ENCODE measurements around the gene PDK4. TPM values are rescaled to one million over a fixed set of nuclear protein-coding genes. Genes with fewer than 3 reads are reported as not detected.

Gene PDK4
- total RNA-seq, 1 donor from 2014 or later, result 13.0 TPM

DNA sequence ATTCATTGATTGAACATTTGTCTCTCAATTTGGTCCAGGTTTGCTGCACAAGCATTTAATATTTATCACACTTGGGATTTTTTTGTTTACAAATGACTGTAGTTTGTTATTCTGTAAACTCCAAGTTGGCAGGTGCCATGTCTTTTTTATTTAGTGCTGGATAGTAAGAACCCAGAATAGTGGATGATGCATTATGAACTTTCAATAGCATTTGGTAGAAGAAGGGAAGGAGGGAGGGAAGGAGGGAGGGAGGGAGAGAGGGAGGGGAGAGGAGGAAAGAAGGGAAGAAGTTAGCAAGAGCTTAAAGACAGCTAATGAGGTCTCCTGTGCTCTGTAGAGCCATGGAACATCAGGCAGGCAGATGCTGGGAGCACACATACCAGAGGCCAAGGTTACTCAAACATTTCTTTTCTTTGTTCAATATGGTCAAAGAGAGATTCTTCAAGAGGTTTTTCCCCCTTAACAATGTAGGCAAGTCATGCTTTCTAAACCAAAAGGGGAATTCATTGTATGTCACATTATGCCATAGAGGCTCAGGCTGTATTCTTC lies 25.8 kb upstream of the PDK4 start:
- H3K27ac ChIP-seq (ENCODE audit: low read depth, low read length), result no peak overlapping the region
- no peaks in the 10 kb centered on the region for H3K9me3 ChIP-seq (ENCODE audit: control insufficient read depth in 3 of 3, low read length in 3 of 3)
- H3K27me3 ChIP-seq (ENCODE audit: control insufficient read depth in 3 of 3, insufficient read depth in 3 of 3, low read length in 3 of 3), result no peaks in the 10 kb centered on the region
- no peak overlapping the region for H3K4me3 ChIP-seq (ENCODE audit: low read length in 3 of 3)
- H3K4me1 ChIP-seq (ENCODE audit: control insufficient read depth in 3 of 3, insufficient read depth in 3 of 3, low read length in 3 of 3), result no peaks in the 10 kb centered on the region
- H3K36me3 ChIP-seq (ENCODE audit: control insufficient read depth in 3 of 3, insufficient read depth in 3 of 3, low read length in 3 of 3), result no peaks in the 10 kb centered on the region
- H3K9ac ChIP-seq (ENCODE audit: low read depth in 1 of 3, low read length in 3 of 3), result no peak overlapping the region

DNA sequence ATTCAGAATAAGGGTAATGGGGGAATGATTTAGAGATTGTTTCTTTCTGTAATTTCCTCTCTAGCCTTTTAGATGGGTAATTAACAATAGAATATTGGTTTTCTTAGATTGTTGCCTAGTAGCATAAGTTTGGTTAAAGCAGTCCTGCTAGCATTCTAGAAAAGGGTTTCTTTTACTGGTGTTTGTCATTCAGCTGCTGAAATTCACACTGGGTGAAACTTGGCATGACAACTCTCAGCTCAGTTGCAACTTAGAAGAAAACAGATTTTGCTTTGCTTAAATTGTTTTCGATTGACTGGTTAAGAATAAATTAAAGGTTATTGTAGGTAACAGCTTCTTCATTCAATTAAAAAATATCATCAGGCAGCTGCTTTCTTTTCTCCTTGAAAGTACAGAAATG lies 25.1 kb upstream of the PDK4 start:
- no peak overlapping the region for H3K9ac ChIP-seq (ENCODE audit: low read depth in 1 of 3, low read length in 3 of 3)
- H3K4me3 ChIP-seq (ENCODE audit: low read length in 3 of 3), result no peak overlapping the region
- H3K4me1 ChIP-seq (ENCODE audit: control insufficient read depth in 3 of 3, insufficient read depth in 3 of 3, low read length in 3 of 3), result no peaks in the 10 kb centered on the region
- H3K36me3 ChIP-seq (ENCODE audit: control insufficient read depth in 3 of 3, insufficient read depth in 3 of 3, low read length in 3 of 3), result no peaks in the 10 kb centered on the region
- H3K27ac ChIP-seq (ENCODE audit: low read depth, low read length), result no peak overlapping the region
- H3K27me3 ChIP-seq (ENCODE audit: control insufficient read depth in 3 of 3, insufficient read depth in 3 of 3, low read length in 3 of 3), result no peaks in the 10 kb centered on the region
- no peaks in the 10 kb centered on the region for H3K9me3 ChIP-seq (ENCODE audit: control insufficient read depth in 3 of 3, low read length in 3 of 3)

DNA sequence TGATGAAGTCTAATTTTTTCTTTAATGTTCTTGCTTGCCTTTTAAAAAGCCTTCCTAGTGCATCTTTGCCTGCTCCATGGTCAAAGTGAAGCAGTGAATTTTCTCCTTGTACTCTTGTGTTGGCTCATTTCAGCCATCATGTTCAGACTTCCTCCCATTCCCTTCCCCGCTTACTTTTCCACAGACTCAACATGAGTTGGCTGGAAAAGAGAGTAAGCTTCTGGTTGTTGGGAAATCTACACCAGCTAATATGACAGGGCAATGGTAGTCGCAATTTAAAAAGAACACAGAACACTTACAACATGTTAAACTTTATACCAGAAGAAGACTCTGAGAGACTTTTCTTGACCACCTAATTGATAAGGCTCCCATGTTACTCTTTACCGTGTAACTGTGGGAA lies 24.3 kb upstream of the PDK4 start:
- Histone ChIP-seq H3K9ac (ENCODE audit: low read depth in 1 of 3, low read length in 3 of 3) (no peak overlapping the region), H3K9me3 (ENCODE audit: control insufficient read depth in 3 of 3, low read length in 3 of 3) (no peaks in the 10 kb centered on the region), H3K27ac (ENCODE audit: low read depth, low read length) (no peak overlapping the region), H3K27me3 (ENCODE audit: control insufficient read depth in 3 of 3, insufficient read depth in 3 of 3, low read length in 3 of 3) (no peaks in the 10 kb centered on the region), H3K4me3 (ENCODE audit: low read length in 3 of 3) (no peak overlapping the region), H3K36me3 (ENCODE audit: control insufficient read depth in 3 of 3, insufficient read depth in 3 of 3, low read length in 3 of 3) (no peaks in the 10 kb centered on the region), H3K4me1 (ENCODE audit: control insufficient read depth in 3 of 3, insufficient read depth in 3 of 3, low read length in 3 of 3) (no peaks in the 10 kb centered on the region)

DNA sequence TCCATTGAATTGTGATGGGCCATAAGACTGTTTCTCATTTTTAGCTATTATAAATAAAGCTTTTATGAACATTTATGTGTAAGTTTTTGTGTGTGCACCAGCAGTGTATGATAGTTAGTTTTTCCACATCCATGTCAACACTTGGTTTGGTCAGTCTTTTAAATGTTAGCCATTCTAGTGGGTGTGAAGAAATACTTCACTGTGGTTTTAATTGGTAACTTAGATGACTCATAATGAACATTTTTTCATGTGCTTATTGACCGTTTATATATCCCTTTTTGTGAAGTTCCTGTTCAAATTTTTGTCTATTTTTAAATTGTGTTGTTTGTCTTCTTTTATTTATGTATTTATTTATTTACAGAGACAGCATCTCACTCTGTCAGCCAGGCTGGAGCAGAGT lies 23.6 kb upstream of the PDK4 start:
- H3K27ac ChIP-seq (ENCODE audit: low read depth, low read length), result no peak overlapping the region

DNA sequence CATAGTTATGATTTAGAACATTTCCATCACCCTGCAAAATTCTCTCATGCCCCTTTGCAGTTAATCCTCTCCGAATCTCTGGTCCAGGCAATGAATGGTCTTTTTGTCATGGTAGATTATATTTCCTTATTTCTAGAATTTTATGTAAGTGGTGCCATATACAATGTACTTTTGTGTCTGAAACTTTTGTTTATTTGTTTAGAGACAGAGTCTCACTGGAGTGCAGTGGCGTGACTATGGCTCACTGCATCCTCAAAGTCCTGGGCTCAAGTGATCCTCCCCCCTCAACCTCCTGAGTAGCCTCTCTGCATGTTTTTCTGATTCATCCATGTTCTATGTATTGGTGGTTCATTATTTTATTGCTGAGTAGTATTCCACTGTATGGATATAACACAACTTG lies 23.2 kb upstream of the PDK4 start:
- Histone ChIP-seq H3K27me3 (ENCODE audit: control insufficient read depth in 3 of 3, insufficient read depth in 3 of 3, low read length in 3 of 3) (no peaks in the 10 kb centered on the region), H3K36me3 (ENCODE audit: control insufficient read depth in 3 of 3, insufficient read depth in 3 of 3, low read length in 3 of 3) (no peaks in the 10 kb centered on the region), H3K9ac (ENCODE audit: low read depth in 1 of 3, low read length in 3 of 3) (no peak overlapping the region)

More for the DNA sequence above, 23.6 kb upstream of the PDK4 start:
- Histone ChIP-seq H3K9ac (ENCODE audit: low read depth in 1 of 3, low read length in 3 of 3) (no peak overlapping the region), H3K9me3 (ENCODE audit: control insufficient read depth in 3 of 3, low read length in 3 of 3) (no peaks in the 10 kb centered on the region), H3K4me3 (ENCODE audit: low read length in 3 of 3) (no peak overlapping the region), H3K4me1 (ENCODE audit: control insufficient read depth in 3 of 3, insufficient read depth in 3 of 3, low read length in 3 of 3) (no peaks in the 10 kb centered on the region), H3K27me3 (ENCODE audit: control insufficient read depth in 3 of 3, insufficient read depth in 3 of 3, low read length in 3 of 3) (no peaks in the 10 kb centered on the region), H3K36me3 (ENCODE audit: control insufficient read depth in 3 of 3, insufficient read depth in 3 of 3, low read length in 3 of 3) (no peaks in the 10 kb centered on the region)

DNA sequence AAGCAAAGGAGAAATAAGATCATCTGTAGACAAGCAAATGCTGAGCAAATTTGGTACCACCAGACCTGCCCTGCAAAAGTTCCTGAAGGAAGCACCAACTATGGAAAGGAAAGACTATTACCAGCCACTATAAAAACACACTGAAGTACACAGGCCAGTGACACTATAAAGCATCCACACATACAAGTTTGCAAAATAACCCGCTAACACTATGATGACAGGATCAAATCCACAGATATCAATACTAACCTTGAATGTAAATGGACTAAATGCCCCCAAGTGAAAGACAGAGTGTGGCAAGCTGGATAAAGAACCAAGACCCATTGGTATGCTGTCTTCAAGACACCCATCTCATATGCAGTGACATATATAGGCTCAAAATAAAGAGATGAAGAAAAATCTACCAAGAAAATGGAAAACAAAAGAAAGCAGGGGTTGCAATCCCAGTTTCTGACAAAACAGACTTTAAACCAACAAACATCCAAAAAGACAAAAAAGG lies 18.2 kb upstream of the PDK4 start:
- Histone ChIP-seq H3K9ac (ENCODE audit: low read depth in 1 of 3, low read length in 3 of 3) (no peak overlapping the region), H3K4me1 (ENCODE audit: control insufficient read depth in 3 of 3, insufficient read depth in 3 of 3, low read length in 3 of 3) (peaks cover 8 to 11% (median 11%) of the 10 kb centered on the region in 3 donors), H3K4me3 (ENCODE audit: low read length in 3 of 3) (no peak overlapping the region), H3K9me3 (ENCODE audit: control insufficient read depth in 3 of 3, low read length in 3 of 3) (no peaks in the 10 kb centered on the region), H3K27ac (ENCODE audit: low read depth, low read length) (no peak overlapping the region), H3K36me3 (ENCODE audit: control insufficient read depth in 3 of 3, insufficient read depth in 3 of 3, low read length in 3 of 3) (no peaks in the 10 kb centered on the region), H3K27me3 (ENCODE audit: control insufficient read depth in 3 of 3, insufficient read depth in 3 of 3, low read length in 3 of 3) (no peaks in the 10 kb centered on the region)

More for the DNA sequence above, 23.2 kb upstream of the PDK4 start:
- H3K9me3 ChIP-seq (ENCODE audit: control insufficient read depth in 3 of 3, low read length in 3 of 3), result no peaks in the 10 kb centered on the region
- H3K27ac ChIP-seq (ENCODE audit: low read depth, low read length), result no peak overlapping the region
- H3K4me1 ChIP-seq (ENCODE audit: control insufficient read depth in 3 of 3, insufficient read depth in 3 of 3, low read length in 3 of 3), result no peaks in the 10 kb centered on the region
- no peak overlapping the region for H3K4me3 ChIP-seq (ENCODE audit: low read length in 3 of 3)

DNA sequence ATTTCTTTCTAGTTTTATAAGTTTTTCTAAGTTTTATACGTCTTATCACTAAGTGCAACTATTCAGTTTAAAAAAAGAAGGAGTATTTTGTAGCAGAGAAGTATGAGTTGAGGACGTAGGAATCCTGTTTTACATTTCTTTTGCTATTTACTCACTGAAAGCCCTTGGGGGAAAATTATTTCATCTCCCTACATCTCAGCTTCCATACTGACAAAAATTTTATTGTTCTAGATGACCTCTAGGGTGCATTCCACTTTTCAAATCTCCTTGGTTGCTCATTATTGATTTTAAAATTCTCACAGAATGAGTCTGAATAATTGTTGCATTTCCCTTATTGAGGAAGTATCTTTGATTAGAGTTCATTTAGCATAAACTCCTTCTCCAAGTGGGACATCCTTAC lies 14.9 kb upstream of the PDK4 start:
- no peaks in the 10 kb centered on the region for H3K9me3 ChIP-seq (ENCODE audit: control insufficient read depth in 3 of 3, low read length in 3 of 3)
- H3K4me3 ChIP-seq (ENCODE audit: low read length in 3 of 3), result no peak overlapping the region
- H3K4me1 ChIP-seq (ENCODE audit: control insufficient read depth in 3 of 3, insufficient read depth in 3 of 3, low read length in 3 of 3), result peaks cover 31 to 35% (median 32%) of the 10 kb centered on the region in 3 donors
- H3K27ac ChIP-seq (ENCODE audit: low read depth, low read length), result no peak overlapping the region
- H3K9ac ChIP-seq (ENCODE audit: low read depth in 1 of 3, low read length in 3 of 3), result no peak overlapping the region
- no peaks in the 10 kb centered on the region for H3K27me3 ChIP-seq (ENCODE audit: control insufficient read depth in 3 of 3, insufficient read depth in 3 of 3, low read length in 3 of 3)
- no peaks in the 10 kb centered on the region for H3K36me3 ChIP-seq (ENCODE audit: control insufficient read depth in 3 of 3, insufficient read depth in 3 of 3, low read length in 3 of 3)

DNA sequence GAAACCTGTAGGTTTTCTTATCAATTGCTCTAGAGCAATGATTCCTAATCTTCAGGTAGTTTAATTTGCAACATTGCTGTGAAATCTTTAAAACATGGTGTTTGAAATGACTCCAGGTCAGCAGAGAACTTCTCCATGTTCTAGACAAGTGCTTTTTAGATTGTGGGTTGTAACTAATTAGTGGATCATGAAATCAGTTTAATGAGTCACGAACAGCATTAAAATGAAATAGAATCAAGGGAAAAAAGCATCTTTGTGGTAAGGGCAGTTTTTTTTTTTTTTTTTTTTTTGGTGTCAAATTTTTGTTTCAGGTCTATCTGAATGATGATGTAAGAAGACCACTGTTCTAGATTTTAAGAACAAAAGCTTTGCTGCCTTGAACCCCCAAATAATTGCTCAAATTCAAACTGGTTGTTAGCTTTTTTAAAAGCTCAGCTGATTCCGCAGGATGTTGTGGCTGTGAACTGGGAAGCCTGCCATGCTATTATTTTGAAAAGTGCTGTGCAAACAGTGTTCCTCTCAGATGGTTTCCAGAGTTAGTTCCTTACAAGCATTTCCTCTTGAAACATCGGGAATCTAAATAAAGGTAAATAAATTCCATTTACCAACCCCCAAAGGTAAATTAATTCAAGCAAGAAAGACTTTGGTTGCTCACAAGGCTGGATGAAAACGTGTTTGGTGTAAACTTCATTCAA lies 13.1 kb upstream of the PDK4 start:
- Histone ChIP-seq H3K36me3 (ENCODE audit: control insufficient read depth in 3 of 3, insufficient read depth in 3 of 3, low read length in 3 of 3) (no peaks in the 10 kb centered on the region), H3K4me1 (ENCODE audit: control insufficient read depth in 3 of 3, insufficient read depth in 3 of 3, low read length in 3 of 3) (peaks cover 31 to 35% (median 32%) of the 10 kb centered on the region in 3 donors), H3K27ac (ENCODE audit: low read depth, low read length) (peak overlapping the region; percentile 69), H3K9ac (ENCODE audit: low read depth in 1 of 3, low read length in 3 of 3) (peak overlapping the region in 2 of 3 donors; percentile 22 to 47), H3K27me3 (ENCODE audit: control insufficient read depth in 3 of 3, insufficient read depth in 3 of 3, low read length in 3 of 3) (no peaks in the 10 kb centered on the region), H3K9me3 (ENCODE audit: control insufficient read depth in 3 of 3, low read length in 3 of 3) (no peaks in the 10 kb centered on the region), H3K4me3 (ENCODE audit: low read length in 3 of 3) (peak overlapping the region; percentile 23 to 34 (median 33))

DNA sequence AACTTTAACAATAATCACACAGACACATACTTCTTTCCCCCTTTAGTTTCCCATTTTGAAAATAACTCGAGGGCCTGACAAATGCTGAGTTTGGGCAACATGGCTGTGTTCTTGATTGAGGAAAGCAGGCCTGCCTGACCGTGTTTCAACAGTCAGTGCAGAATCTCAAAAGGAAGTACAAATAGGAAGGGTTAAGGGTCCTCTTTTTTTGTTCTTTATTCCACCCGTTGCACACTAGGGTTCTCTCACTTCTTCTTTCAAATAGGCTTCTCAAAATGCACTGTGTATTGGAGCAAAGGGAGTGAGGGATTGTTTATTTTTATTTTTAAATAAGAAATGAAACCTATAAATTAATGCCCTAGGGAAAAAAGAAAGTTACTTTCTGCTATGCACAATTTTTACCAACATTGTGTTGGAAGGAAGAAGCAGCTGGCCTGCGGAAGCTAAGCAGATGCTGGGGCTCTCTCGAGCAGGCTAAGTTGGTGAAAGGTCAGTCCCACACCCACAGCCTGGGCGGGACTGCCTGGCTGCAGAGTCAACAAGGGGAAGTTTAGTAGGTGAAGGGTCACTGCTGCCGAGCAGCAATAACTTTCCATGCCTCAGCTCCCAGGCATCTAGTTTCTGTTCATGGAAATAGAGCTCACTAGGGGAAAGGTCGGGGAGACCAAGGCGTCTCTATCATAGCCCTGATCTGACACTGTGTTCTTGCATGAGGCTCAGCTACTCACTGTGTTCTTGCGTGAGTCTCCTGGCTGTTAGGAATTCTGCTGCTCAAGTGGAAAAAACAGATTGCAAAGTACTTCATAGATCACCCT lies 12.2 kb upstream of the PDK4 start:
- Histone ChIP-seq H3K4me1 (ENCODE audit: control insufficient read depth in 3 of 3, insufficient read depth in 3 of 3, low read length in 3 of 3) (peaks cover 31 to 35% (median 32%) of the 10 kb centered on the region in 3 donors), H3K4me3 (ENCODE audit: low read length in 3 of 3) (peak overlapping the region; percentile 1 to 44 (median 23)), H3K27me3 (ENCODE audit: control insufficient read depth in 3 of 3, insufficient read depth in 3 of 3, low read length in 3 of 3) (no peaks in the 10 kb centered on the region), H3K9me3 (ENCODE audit: control insufficient read depth in 3 of 3, low read length in 3 of 3) (no peaks in the 10 kb centered on the region), H3K36me3 (ENCODE audit: control insufficient read depth in 3 of 3, insufficient read depth in 3 of 3, low read length in 3 of 3) (no peaks in the 10 kb centered on the region), H3K27ac (ENCODE audit: low read depth, low read length) (peak overlapping the region; percentile 69), H3K9ac (ENCODE audit: low read depth in 1 of 3, low read length in 3 of 3) (peak overlapping the region in 2 of 3 donors; percentile 47 to 58)

DNA sequence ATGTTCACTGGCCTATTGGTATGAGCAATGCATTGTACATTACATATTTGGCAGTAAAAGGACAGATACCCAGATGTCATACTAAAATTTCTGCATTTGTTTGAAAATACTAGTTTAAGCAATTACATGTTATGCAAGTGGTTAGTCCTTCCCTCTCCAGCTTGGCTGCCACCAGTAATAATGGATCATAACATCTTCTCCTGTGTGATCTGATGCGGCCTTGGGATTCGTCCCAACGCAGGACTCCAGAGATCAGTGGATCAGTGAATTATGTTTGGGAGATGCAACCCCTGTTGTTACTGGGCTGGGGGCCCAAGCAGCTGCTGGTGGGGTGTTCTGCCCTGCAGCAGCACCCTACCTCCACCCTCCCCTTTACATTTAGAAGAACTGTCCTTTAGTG lies 11.2 kb upstream of the PDK4 start:
- Histone ChIP-seq H3K4me3 (ENCODE audit: low read length in 3 of 3) (peak overlapping the region in 2 of 3 donors; percentile 14 to 25), H3K9me3 (ENCODE audit: control insufficient read depth in 3 of 3, low read length in 3 of 3) (no peaks in the 10 kb centered on the region), H3K27ac (ENCODE audit: low read depth, low read length) (peak overlapping the region; percentile 69), H3K27me3 (ENCODE audit: control insufficient read depth in 3 of 3, insufficient read depth in 3 of 3, low read length in 3 of 3) (no peaks in the 10 kb centered on the region), H3K4me1 (ENCODE audit: control insufficient read depth in 3 of 3, insufficient read depth in 3 of 3, low read length in 3 of 3) (peaks cover 32 to 35% (median 34%) of the 10 kb centered on the region in 3 donors), H3K9ac (ENCODE audit: low read depth in 1 of 3, low read length in 3 of 3) (peak overlapping the region in 1 of 3 donors; percentile 41), H3K36me3 (ENCODE audit: control insufficient read depth in 3 of 3, insufficient read depth in 3 of 3, low read length in 3 of 3) (no peaks in the 10 kb centered on the region)

Data from skeletal muscle tissue (tissue), 4 donors.